NCI-H187 treated with DMSO at 0.1 percent for 48 hours (cell line): ENCODE measurements around the gene AP1S3.
"Not testable (repeated sequence)": the region's sequence is repeated elsewhere in the genome, so short reads cannot be mapped to it uniquely, and the experiment has no call there.

Experiments
- DNase-seq: peaks from one replicate; lab custom pipeline; 2025; lab: John Stamatoyannopoulos, UW

The AP1S3 gene

DNA sequence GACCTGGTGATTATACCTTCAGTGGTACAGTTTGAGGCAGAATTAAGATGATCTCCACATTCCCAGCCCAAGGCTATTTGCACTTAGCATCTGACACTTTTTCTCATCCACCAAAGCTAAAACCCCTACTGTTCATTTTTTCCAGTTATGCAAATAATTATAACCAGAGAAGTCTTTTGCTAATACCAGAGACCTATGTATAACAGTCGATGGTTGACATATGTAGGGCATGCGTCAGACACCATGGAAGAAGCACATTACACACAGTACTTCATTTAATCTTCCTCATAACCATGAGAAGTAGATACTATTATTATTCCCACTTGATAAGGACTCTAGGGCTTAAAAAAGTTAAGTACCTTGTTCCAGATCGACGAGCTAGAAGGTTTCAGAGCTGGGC, 36.5 kb downstream of the AP1S3 start:
- DNase-seq, result no peak

DNA sequence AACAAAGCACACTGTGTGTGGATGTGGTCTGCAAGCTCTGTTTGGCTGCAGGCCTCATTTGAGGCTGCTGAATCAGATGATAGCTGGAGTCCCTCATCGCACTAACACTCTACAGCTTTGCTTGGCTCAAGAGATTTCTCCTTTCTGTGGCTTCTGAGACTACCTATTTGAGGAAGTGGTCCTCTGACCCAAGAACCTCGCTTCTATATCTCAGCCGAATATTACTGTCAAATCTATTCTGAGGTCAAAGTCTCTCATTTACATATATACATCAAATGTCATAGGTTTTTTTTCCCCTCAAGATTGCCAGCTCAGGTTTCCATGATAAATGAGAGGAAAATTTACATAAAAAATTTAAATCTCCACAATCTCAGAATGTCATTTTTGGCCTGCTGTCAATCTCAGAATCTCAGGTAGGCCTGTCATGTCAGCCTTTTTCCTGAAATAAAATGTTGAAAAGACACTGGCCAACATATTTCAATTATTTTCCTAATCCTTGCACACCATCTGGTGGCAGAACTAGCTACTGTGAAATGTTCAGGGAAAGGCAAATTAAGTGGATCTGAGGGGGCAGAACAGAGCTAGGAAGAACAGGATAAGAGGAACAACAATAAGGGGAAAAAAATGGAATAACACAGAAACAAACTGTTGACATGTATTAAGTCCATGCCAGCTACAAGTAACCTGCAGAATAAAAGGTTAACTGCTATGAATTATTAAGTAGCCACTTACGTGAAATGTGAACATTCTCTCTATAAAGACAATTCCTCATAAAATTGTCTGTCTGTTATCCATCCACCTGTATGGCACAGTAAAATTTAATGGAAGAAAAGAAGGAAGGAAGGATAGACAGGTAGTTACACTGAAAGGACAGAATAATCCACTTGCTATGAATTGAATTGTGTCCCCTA, 39.3 kb downstream of the AP1S3 start:
- DNase-seq, result no peak

DNA sequence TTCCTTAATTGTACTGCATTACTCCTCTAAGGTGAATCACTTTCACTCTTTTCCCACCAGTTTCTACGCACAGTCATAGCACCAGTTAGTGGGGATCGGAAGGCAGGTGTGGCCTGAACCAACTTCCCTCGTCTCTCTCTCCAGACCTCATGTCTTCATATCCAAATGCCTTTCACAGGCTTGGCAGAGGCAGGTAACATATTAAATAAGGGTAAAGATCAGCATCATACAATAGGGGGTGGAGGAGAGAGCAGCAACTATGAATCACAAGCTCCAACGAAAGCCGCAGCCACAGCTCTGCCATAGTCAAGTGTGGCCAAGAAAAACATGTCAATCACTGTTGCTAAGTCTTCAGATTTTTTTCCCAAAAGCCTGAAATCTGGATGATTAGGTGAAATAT, 40.3 kb downstream of the AP1S3 start:
- no peak for DNase-seq

- DNase-seq, result no peak
These were observed 48.0 kb downstream of the AP1S3 start for GRCh38 chr2:223789423-223789822.

GRCh38 chr2:223788826-223789225, 48.6 kb downstream of the AP1S3 start:
- DNase-seq, result no peak

GRCh38 chr2:223788106-223788505, 49.3 kb downstream of the AP1S3 start:
- DNase-seq, result not testable (repeated sequence)

DNA sequence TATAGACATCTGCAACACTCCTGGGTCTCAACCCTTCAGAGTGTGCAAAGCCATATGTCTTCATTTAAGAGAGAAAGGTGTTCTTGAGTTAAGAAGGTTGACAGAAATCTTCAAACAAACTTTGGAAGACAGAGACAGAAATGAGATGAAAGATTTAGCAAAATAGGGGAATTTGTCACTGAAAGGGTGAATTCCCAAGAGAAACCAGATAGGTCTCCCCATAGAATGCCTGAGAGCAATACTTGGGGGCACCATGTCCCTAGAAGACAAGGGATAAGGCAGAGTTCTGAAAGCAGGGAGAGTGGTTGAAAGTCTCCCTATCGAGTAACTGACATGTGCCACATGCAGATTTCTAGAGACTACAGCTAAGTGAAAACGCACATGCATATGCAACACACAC, 50.0 kb downstream of the AP1S3 start:
- no peak for DNase-seq

DNA sequence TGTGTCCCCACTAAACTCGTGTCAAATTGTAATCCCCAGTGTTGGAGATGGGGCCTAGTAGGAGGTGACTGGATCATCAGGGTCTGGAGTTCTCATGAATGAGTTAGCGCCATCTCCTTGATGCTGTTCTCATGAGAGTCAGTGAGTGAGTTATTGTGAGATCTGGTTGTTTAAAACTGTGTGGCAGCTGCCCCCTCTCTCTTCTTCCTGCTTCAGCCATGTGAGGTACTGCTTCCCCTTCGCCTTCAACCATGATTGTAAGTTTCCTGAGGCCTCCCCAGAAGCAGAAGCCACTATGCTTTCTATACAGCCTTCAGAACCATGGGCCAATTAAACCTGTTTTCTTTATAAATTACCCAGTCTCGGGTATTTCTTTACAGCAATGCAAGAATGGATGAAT, 50.4 kb downstream of the AP1S3 start:
- no peak for DNase-seq

GRCh38 chr2:223786236-223786635, 51.1 kb downstream of the AP1S3 start:
- no peak for DNase-seq

GRCh38 chr2:223784221-223784772, 53.1 kb downstream of the AP1S3 start:
- DNase-seq, result no peak

DNA sequence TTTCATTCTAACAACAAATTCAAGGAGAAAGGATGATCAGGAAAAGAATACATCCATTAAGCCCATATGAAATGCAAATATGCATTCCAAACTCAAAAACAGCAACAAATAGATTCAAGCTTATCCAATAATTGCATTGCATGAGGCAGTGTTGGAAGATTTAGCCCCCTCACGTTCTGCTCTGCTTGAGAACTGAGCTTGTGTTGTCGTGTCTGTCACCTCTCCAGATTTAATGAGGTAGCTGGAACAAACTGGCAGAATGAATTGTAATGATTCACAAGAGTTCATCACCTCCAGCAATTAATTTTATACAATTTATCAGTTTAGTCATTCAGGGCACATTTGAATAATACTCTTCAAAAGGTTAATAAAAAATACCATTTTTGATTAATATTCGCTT, 54.8 kb downstream of the AP1S3 start:
- DNase-seq, result no peak

GRCh38 chr2:223781560-223781959, 55.8 kb downstream of the AP1S3 start:
- DNase-seq, result no peak

DNA sequence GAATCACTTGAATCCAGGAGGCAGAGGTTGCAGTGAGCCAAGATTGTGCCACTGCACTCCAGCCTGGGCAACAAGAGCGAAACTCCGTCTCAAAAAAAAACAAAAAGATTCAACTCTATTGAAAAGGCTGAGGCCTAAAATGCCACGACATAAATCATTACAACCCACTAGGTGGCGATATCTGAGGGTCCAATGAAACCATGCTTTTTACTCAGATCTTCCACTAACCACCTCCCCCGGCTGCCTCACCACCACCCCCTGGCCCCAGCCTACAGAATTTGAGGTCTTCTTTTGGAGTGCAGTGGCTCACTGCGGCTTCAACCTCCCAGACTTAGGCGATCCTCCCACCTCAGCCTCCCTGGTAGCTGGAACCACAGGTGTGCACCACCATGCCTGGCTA, 57.5 kb downstream of the AP1S3 start:
- no peak for DNase-seq

GRCh38 chr2:223774193-223774592, 63.2 kb downstream of the AP1S3 start:
- no peak for DNase-seq

- DNase-seq, result no peak
These were observed 65.0 kb downstream of the AP1S3 start for GRCh38 chr2:223772363-223772762.

- no peak for DNase-seq
These were observed 65.9 kb downstream of the AP1S3 start for GRCh38 chr2:223771475-223771874.

DNA sequence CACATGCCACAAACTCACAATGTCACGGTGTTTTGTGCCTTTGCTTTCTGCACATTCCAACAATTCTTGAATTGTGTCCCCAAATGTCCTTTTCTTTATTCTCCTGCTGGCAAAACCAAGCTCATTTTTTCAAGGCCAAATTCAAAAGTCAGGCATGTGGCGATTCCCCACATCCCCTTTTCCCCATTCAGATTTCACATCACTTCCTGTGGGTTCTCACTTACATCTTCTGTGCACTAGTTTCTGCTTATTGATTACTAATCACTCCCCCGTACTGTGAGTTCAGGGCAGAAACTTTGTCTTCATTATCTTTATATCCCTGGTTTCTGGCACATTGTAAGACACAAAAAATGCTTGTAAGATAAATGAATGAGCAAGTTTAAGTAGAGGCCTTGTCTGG, 69.2 kb downstream of the AP1S3 start:
- DNase-seq, result no peak

DNA sequence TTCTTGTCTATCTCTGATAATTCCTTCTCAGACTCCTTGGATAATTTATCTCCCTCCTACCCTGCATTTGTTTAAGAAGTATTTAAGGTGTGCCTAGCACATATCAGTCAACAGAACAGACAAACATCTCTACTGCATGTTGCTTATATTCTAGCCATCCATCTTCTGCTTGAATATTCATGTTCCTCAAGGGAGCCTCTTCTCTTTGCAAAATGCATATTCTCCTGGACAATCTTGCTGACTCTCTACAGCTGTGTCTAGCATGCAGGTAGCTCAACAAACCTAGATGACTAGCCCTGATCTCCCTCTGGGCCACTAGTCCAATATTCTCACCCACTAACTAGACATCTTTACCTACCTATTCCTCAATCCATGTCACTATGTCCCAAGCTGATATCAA, 70.0 kb downstream of the AP1S3 start:
- no peak for DNase-seq

- no peak for DNase-seq
These were observed 72.1 kb downstream of the AP1S3 start for GRCh38 chr2:223765221-223765785.

- DNase-seq, result no peak
These were observed 72.6 kb downstream of the AP1S3 start for GRCh38 chr2:223764796-223765195.

DNA sequence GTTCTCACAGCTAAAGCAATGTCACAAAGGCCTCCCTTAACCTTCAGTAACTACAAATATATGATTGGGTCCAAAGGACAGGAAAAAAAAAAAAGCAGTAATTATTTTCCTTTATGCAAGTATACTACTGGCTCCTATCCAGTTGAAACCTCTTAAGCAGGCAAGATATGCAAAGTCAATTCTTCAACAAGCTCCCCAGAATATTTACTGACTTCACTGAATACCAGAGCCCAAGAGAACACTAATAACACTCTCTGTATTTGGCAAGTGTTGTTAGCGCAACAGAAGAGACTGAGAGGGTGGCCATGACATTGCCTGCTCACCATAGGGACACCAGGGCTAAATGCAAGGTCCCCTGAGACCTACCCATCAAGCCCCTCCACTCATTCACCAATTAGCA, 74.5 kb downstream of the AP1S3 start:
- DNase-seq, result no peak

DNA sequence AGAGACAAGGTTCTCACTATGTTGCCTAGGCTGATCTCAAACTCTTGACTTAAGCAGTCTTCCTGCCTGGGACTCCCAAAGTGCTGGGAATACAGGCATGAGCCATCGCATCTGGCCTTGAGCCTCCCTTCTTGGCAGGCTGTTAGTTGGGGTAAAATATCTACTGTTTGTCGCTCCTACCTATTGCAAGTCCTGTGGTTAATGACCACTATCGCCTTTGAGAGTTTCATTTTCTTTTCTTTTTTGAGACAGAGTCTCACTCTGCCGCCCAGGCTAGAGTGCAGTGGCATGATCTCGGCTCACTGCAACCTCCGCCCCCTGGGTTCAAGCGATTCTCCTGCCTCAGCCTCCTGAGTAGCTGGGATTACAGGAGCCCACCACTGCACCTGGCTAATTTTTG, 75.6 kb downstream of the AP1S3 start:
- DNase-seq, result not testable (repeated sequence)

DNA sequence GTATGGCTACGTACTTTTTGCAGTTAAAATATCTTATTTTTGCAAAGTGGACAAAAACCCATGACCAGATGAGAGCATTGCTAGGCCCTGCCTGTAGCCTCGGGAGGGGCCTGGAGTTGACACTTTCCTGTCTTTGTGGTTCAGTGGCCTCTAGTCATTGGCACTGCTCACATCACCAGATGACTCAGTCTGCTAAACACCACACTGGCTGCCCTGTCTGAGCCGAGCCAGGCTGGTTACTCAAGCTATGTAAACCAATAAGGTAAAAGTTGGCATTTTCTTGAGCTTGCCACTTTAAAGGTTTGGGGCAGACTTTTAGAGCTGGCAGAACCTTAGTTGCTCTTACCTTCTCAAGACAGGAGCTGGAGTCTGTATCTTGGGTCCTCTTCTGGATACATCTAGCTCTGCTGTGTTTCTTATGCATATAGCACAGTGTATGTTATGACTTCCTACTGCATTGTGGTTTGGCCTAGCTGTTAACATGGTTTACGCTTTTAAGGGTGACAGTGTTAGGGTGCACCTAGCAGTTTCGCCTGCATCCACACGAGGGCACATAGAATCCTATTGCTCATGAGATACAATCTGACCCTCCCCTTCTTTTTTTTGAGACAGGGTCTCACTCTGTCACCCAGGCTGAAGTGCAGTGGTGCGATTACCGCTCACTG, 76.4 kb downstream of the AP1S3 start:
- no peak for DNase-seq
